Erythroblast (primary cell): ENCODE measurements around the gene EIF1AX.
A peak's percentile ranks its signal among the peaks of the same experiment; 100 is the strongest.
"Not testable (repeated sequence)": the region's sequence is repeated elsewhere in the genome, so short reads cannot be mapped to it uniquely, and the experiment has no call there.

Source experiments
- DNase-seq, 2 experiments: peaks; one replicate each; lab custom pipeline; 2025; lab: John Stamatoyannopoulos, UW
- GATA1 ChIP-seq: IDR thresholded peaks from 2 replicates; pipeline ENCODE4 v1.6.1; 2011; ENCODE audit warnings: low read depth, mild to moderate bottlenecking, control low read depth, low read length, moderate library complexity
- POLR2A ChIP-seq: IDR thresholded peaks from 2 replicates; pipeline ENCODE4 v1.6.1; 2011; ENCODE audit warnings: mild to moderate bottlenecking, low read length

Gene EIF1AX

DNA sequence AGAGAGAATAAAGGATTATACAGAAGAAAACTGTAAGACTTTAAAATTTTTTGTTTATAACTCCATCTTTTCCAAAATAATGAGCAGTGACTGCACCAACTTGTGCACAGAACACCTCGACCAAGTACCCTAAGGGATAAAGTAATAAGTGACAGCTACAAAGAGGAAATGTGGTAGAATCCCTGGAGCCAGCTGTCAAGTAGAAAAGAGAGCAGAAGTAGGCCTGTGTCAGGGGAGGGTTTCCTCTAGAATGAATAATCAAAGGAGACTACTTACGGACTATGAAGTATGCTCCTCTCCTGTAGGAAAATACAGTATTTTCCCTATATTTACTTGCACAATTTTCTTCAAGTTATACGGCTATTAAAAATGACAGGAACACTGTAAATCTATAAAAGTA, 1.2 kb downstream of the EIF1AX start:
- TF ChIP-seq GATA1, result no peak
- TF ChIP-seq POLR2A, result no peak
- DNase-seq, result peak in 1 of 2 experiments; percentile 24

DNA sequence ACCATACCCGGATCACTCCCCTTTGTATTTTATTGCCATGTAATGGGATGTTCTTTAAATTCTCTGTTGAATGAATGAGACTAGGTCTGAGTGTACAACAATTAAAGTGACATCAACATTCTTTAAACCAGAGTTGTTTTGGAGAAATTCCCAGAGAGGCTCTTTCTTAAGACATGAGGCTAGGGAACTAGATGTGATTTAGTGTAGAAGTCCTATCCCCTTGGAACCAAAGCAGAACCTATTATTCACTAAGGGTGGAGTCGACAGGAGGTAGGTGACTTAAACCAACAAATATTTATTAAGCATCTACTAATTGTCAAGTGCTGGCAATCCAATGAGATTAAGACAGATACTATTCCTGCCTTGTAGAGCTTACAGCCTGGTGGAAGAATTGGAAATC, 1.7 kb downstream of the EIF1AX start:
- DNase-seq, result peak in 1 of 2 experiments; percentile 23
- TF ChIP-seq POLR2A, result no peak
- no peak for TF ChIP-seq GATA1

DNA sequence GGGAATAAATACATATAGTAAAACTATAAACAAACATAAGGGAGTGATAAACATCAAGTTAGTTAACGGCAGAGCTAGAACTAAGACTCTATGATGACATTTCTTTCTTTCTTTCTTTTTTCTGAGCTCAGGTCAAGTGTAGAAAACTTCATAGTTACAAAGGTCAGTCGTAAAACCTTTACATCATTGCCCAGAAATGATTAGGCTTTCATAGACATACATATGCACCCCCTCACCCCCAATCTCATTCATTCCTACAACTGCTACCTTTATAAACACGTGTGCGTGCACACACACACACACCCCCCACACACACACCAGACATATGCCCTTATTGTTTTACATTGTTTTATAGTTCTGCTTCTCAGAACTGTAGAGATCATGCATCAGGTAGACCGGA, 5.7 kb downstream of the EIF1AX start:
- no peak for DNase-seq
- TF ChIP-seq POLR2A, result no peak
- no peak for TF ChIP-seq GATA1

DNA sequence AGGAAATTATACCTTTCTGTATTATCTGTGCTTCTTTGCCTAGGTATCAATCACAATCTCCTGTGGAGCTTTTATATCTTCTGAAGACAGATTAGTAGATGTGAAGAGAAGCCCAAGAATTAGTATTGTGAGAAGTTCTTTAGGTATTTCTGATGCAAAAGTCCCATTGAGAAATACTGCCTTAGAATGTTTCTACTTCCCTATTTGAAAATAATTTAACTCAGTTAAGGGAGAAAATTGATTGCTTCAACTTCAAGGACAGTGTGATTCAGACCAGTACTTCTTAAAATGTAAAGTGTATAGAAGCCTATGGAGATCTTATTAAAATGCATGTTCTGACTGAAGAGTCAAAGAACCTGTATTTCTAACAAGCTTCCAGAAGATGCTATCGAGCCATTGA, 9.0 kb downstream of the EIF1AX start:
- no peak for DNase-seq

DNA sequence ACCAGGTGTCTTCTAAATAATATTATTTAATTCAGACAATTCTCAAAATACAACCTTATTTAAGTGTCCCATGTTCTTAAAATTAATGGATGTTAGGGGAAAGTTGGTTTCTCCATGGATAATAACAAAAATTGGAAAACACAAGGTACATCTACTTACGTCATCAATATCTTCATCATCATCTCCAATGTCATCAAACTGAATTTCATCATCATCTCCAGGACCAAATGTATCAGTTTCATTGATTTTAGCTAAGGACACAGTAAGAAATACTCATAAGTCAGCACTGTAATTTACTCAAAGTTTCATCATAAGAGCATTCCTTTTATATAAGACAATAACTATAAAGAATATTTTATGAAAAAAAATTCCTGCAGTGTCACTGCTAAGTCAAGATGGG, 11.3 kb downstream of the EIF1AX start:
- no peak for TF ChIP-seq POLR2A

More for the DNA sequence above, 9.0 kb downstream of the EIF1AX start:
- TF ChIP-seq POLR2A, result no peak
- no peak for TF ChIP-seq GATA1

DNA sequence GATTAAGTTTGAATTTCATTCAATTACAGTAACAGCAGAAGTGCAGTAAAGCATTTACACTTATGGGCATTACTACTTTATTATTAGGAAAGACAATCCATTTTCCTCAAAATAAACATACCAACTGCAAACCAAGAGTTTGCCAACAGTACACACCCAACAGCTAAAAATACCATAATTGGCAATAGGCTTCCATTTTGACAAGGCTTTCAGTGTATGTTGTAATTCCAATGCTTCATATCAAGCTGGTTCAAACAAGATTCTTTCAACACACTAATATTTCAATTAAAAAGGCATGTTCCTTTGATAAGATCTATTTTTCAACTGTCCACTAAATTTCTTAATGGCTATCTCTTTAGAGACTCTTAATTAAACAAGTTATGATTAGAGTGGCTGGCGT, 12.1 kb downstream of the EIF1AX start:
- TF ChIP-seq GATA1 (no peak), POLR2A (no peak)
- no peak for DNase-seq

More for the DNA sequence above, 11.3 kb downstream of the EIF1AX start:
- no peak for DNase-seq

DNA sequence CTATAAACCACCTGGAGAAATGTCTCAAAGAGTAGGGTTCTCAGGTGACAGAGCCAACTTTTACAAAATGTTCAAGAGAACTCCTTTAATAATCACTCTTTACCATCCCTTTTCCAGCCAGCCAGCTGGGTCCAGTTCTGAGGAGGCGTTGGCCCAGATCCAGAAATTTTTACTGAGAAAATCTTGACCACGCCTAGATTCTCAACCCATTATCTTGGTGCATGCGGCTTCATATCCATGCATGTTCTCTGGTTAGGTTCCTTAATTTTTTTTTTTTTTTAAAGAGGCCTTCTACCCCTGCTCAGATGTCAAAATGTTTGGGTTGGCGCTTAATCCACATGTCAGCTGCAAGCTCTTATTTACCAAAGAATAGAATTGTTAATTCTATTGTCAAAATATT, 13.0 kb downstream of the EIF1AX start:
- DNase-seq, result peak; percentile 75 to 82
- no peak for TF ChIP-seq POLR2A
- TF ChIP-seq GATA1, result no peak

DNA sequence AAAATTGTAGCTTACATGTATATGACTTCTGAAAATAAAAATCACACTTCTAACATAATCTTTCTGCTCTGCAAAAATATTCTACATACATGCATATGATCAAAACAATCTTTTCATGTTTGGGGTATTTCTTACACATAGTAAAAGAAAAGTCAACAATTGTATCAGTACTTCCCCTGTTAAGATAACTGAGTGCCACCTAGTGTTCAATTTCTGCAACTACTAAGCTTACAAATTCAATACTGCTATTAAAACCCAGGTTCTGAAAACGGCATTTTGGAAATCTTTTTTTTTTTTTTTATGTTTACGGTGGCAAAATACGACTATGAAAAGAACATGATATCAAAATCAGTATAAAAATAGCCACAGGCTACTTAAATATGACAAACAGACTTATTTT, 14.2 kb downstream of the EIF1AX start:
- DNase-seq, result peak in 1 of 2 experiments; percentile 1

DNA sequence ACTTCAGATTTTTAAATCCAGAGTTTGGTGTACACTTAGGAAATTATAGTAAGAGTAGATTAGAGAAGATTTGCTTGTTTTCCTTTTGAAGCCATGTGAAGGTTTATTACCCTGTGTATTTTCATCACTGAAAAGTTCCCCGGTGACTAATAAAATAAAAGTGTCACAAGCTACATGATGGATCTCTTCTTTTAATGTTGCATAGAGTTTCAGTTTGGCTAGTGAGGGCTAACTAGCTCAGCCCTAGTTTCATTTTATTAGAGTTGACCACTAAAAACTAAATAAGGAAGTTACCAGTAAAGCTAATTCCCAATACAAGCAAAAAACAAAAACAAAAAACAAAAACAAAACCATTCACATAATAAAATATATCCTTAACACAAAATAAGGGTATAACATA, 14.8 kb downstream of the EIF1AX start:
- not testable (repeated sequence) for DNase-seq

DNA sequence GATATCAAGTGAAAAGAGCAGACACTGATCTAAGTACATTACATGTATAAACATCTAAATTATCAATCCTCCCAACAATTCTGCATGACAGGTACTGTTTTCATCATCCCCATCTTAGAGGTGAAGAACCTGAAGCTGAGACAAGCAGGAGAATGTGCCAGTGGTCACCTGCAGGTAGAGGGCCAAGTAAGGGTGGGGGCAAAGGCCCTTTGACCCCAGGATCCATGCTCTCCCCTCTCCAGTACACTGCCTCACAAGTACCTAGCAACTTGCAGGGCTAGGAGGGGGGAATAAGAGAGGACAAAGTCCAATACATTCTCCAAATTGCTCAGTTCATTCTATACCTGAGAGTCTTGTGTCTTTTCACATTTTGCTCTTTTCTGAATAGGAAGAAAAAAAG, 16.7 kb downstream of the EIF1AX start:
- TF ChIP-seq POLR2A (no peak), GATA1 (no peak)
- DNase-seq, result no peak

DNA sequence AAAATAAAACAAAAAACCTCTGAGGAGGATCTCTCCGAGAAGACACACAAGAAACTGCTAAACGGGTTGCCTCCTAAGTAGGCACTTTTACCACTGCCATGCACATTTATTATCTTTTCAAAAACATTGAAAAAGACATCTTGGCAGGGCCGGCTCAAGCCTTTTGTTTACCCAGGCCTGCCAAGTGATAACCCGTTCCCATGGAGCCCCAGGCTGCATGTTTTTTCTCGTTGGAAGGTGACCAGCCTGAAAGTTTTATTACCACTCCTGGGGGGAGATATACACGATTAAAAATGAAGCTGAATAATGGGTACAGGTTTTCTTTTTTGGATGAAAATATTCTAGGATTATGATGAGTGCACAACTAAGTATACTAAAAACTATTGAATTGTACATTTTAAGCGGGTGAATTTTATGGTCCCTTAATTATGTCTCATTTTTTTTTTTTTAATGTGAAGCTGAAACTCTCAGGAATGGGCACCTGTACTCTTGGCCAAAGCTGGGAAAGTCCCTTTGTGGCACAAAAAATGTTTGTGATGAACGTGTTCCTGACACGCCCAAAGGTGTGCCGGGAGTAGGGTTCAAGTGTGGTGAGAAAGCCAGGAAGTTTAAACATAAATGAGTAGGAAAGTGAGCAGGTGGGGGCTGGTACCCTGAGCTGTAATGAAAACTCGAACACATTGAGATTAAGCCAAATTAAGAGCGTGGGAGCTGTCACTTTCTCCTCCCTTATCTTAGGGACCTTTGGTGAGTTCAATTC, 23.4 kb downstream of the EIF1AX start:
- DNase-seq, result peak in 1 of 2 experiments; percentile 7
- TF ChIP-seq GATA1 (no peak), POLR2A (no peak)

DNA sequence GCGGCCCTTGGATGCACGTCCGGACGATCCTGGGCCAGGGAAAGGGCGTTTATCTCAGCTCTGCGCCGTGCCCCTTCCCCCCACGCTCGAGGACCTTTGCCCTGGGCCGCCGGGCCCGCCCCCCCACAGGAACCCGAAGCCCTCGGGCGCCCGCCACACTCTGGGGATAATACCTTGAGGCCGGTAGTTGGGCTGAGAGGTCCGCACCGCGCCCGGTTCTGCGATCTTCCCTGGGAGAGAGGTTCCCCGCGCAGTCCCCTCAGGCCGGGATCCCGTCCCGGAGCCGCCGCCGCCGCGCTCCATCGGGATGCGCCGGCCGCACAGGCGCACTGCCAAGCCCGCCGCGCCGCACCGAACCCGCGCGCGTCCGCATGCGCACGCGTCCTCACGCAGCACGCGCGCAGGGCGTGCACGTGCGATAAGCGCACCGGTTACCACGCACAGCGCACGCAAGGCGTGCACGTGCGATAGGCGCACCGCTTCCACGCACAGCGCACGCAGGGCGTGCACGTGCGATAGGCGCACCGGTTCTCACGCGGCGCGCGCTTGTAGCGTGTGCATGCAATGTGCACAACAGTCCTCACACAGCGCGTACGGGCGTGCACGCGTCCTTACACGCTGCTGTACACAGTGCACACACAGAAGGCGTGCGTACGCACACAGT, 24.9 kb downstream of the EIF1AX start, which contains the start of gene MAP7D2:
MAP7D2 (minus strand) TSS at position 331 of the 664 bp plus-strand sequence; CDS start at position 303, 28 bp downstream.
- no peak for TF ChIP-seq POLR2A
- TF ChIP-seq GATA1, result no peak
- DNase-seq, result peak; percentile 2 to 19

DNA sequence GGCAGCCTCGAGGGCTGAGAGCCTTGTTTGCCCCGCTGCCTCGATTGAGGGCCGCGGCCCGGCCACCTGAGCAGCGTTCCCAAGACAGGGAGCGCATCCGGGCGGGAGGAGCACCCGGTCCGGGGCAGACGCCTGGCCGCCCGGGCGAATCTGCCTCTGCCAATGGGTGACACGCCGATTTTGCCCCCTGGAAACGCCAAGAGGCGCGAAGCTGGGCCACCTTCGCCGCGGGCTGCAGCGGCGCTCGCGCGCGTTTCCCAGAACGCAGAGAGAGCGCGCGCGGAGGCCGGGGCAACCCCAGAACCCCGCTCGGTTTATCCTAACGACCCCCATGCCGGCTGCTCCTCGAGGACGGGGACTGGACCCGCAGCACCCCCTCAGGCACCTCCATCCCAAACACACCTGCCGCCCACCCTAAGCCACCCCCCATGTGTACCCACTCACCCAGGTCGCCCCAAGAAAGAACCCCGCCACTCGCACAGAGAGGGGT, 25.5 kb downstream of the EIF1AX start:
- no peak for TF ChIP-seq POLR2A
- no peak for TF ChIP-seq GATA1
- no peak for DNase-seq

DNA sequence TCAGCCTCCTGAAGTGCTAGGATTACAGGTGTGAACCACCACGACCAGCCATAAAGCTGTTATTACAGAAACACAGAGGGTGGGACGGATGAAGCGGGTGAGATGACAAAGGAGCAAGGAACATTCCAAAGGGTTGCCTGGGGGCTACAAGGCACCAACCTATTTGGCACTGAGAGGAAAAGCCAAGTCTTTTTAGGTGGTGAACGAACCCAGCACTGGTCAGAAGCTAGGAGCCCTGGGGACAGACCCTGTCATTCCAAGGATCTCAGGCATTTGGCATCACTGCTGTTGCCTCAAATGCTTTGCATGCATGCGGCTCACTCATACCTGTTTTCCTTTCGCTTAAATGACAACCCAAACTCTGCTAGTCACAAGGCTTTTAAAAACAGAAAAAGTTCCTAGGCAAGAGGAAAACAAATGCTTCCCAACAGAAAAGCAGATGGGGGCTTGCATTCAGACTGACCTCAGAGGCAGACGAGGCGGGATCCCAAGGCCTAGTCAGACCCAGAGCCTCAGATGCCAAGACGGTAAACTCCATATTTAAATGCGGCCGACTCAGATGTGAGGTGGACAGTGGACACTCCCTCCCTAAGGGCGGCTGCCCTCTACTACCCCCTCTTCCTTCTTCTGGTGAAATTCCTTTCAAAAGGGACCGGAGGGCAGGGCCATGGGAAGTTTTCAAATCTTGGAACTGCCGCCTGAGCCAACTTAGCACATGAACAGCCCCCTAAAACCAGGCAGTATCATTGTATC, 29.4 kb downstream of the EIF1AX start:
- no peak for DNase-seq
- no peak for TF ChIP-seq POLR2A
- no peak for TF ChIP-seq GATA1

DNA sequence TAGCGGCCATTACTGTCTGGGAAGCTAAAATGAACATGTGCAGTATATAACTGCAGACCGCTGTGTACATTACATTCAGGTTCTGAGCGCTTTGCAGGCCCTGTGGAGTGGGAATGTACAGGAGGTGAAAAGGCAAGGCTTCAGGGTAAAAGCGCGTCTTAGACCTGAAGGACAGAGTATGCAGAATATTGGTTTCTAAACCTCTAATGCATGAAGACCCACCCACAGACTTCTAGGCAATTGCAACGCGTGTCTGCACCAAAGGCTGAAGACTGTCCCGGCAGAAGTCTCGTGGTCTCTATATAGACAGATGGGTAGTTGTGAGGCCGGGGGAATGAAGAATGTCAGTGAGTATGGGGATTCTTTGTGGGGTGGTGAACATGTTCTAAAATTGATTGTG, 30.4 kb downstream of the EIF1AX start:
- no peak for DNase-seq
- TF ChIP-seq POLR2A, result no peak
- TF ChIP-seq GATA1, result no peak
